H1 (cell line): ENCODE data around the gene WDR33. TPM values are rescaled to one million over a fixed set of nuclear protein-coding genes. Genes with fewer than 3 reads are reported as not detected.

ENCODE experiments used
- JUND ChIP-seq: IDR thresholded peaks from 2 replicates; pipeline ENCODE4 v1.6.1; 2011; ENCODE audit warnings: mild to moderate bottlenecking, improper control_type of control experiment, low read length
- KDM1A ChIP-seq: fragments of 200-600, 300-600 bp; sonication (generic); IDR thresholded peaks from 2 replicates; pipeline ENCODE4 v1.7.1; 2016; ENCODE audit warnings: mild to moderate bottlenecking, low read length, borderline replicate concordance
- KDM5A ChIP-seq: fragments of 200-600 bp; IDR thresholded peaks from 2 replicates; pipeline ENCODE4 v1.7.1; 2012; ENCODE audit warnings: mild to moderate bottlenecking, low read length, inconsistent platforms, mixed read lengths
- SRF ChIP-seq: IDR thresholded peaks from 2 replicates; pipeline ENCODE4 v1.6.1; 2011; ENCODE audit warnings: mild to moderate bottlenecking, low read depth, low read length, moderate library complexity
- TEAD4 ChIP-seq: IDR thresholded peaks from 2 replicates; pipeline ENCODE4 v1.6.1; 2012; ENCODE audit warnings: low read depth, low read length, inconsistent platforms, mixed read lengths
- polyA plus RNA-seq, 7 experiments: library from polyadenylated mRNA; depleted of rRNA in 3 of 7; stranded (reverse) in 5 of 7; unstranded in 2 of 7; fragments of >200 nt in 5 of 7; fragments of 200-250 nt in 2 of 7; gene quantifications; 1 replicate in 5 of 7; 2 replicates in 1 of 7; 4 replicates in 1 of 7; pipeline versions ENCODE4 v1.2.1 to v1.2.3, GENCODE V29; 2011 to 2013; ENCODE audit warnings: missing spikeins in 2 of 7, mixed read lengths in 2 of 7
- total RNA-seq: library from RNA; stranded (reverse); fragmentation: NEBNext Ultra II Directional; extraction: Animal tissue kit (Norgen Biotek cat#: 25700); gene quantifications from 2 replicates; pipeline ENCODE4 v1.2.1, GENCODE V29; 2021
- TF ChIP-seq, protein P1 (sequence below), 3 experiments: IDR thresholded peaks; 1 replicate in 2 of 3; 2 replicates in 1 of 3; pipeline versions ENCODE4 v1.5.1 to v1.6.1; 2011; ENCODE audit warnings: low read length in 3 of 3, mild to moderate bottlenecking in 3 of 3, inconsistent platforms in 2 of 3, low read depth in 1 of 3, moderate library complexity in 1 of 3; ENCODE audit not compliant: insufficient read depth in 1 of 3; ENCODE audit errors: control extremely low read depth in 1 of 3

WDR33 gene
- total and polyA plus RNA-seq, 2 of the 8 experiments (the other 6 are each of a cell fraction or from before 2014, with no cell fraction given), result 18.1 to 82.7 TPM

GRCh38 chr2:127660291-127660578 lies 150.7 kb downstream of the WDR33 start (continued):
- TF ChIP-seq, protein P1, sequence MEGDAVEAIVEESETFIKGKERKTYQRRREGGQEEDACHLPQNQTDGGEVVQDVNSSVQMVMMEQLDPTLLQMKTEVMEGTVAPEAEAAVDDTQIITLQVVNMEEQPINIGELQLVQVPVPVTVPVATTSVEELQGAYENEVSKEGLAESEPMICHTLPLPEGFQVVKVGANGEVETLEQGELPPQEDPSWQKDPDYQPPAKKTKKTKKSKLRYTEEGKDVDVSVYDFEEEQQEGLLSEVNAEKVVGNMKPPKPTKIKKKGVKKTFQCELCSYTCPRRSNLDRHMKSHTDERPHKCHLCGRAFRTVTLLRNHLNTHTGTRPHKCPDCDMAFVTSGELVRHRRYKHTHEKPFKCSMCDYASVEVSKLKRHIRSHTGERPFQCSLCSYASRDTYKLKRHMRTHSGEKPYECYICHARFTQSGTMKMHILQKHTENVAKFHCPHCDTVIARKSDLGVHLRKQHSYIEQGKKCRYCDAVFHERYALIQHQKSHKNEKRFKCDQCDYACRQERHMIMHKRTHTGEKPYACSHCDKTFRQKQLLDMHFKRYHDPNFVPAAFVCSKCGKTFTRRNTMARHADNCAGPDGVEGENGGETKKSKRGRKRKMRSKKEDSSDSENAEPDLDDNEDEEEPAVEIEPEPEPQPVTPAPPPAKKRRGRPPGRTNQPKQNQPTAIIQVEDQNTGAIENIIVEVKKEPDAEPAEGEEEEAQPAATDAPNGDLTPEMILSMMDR (IDR thresholded peaks at IDR 0.05; ENCODE audit: control extremely low read depth in 1 of 3, insufficient read depth in 1 of 3, low read depth in 1 of 3, low read length in 3 of 3), result no peak
- TF ChIP-seq KDM5A, result no peak
- no peak for TF ChIP-seq JUND
- no peak for TF ChIP-seq TEAD4
- TF ChIP-seq KDM1A, result no peak
- no peak for TF ChIP-seq SRF
